Ovary (tissue), 3 donors: ENCODE results near the gene CRIM1.

ENCODE experiments used
- CTCF ChIP-seq, 3 donors: fragments of 450-650 bp in 2 of 3; fragments of 200-600 bp in 1 of 3; IDR thresholded peaks; one replicate each; pipeline versions ENCODE4 v1.5.1 to v1.8.0; 2016 to 2022; ENCODE audit warnings: antibody characterized with exemption in 3 of 3, mild to moderate bottlenecking in 1 of 3
- EP300 ChIP-seq: sonication (generic); formaldehyde crosslinking; IDR thresholded peaks from one replicate; pipeline ENCODE4 v1.6.1; 2017; ENCODE audit warnings: antibody characterized with exemption
- donor health status: DM: no; HTN: no; CAD: no.

GRCh38 chr2:36499128-36499820 is 143.7 kb downstream of the CRIM1 start:
- TF ChIP-seq CTCF (IDR thresholded peaks at IDR 0.05) (no peak), EP300 (no peak)
